ENCODE measurements around the gene FZD8. TPM values are rescaled to one million over a fixed set of nuclear protein-coding genes. Genes with fewer than 3 reads are reported as not detected.

The FZD8 gene
- total RNA-seq, 4 donors from 2014 or later, result 5.4 to 13.8 (median 11.2) TPM

DNA sequence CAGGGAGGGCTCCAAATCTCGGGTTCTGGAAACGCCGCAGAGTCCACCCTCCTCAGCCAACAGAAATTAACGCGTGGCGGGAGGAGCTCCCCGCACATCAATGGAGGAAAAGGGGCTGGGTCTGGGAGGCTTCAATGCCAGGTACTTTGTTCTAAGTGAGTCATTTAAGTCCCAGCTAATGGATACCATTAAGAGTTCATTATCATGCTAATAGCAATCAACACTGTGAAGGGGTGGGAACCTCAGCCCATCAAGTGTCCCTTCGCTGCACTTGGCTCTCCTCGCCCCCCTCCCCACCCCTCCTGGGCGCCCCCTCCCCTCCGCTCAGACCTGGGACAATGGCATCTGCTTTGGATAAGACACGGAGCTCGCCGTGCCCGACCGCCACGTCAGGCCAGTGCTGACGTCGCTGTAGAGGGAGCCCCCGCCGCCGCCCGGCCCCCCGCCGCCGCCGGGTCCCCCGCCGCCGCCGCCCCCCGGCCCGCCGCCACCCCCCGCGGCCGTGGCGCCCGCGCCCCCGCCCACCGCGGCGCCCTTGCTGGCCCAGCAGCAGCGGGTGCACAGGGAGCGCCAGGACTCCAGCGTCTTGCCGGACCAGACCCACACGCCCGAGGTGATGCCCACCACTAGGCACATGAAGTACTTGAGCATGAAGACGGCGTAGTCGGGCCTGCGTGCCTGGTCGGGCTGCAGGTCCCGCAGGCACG, 2.9 kb downstream of the FZD8 start:
- H3K27ac ChIP-seq (replicated peaks in 1 of 4), result no peak overlapping the region
- intact Hi-C loops (cut with DNase I), result loop anchor here (5.0 kb wide), 1 partner anchor 1243 kb away; no protein-coding TSS in a partner anchor
- peak overlapping the region; percentile 86 to 92 (median 89) for H3K4me3 ChIP-seq
- no peak for TF ChIP-seq POLR2A (IDR thresholded peaks at IDR 0.05; ENCODE audit: low read depth)
- TF ChIP-seq EP300 (IDR thresholded peaks at IDR 0.05), result no peak
- TF ChIP-seq, protein P1, sequence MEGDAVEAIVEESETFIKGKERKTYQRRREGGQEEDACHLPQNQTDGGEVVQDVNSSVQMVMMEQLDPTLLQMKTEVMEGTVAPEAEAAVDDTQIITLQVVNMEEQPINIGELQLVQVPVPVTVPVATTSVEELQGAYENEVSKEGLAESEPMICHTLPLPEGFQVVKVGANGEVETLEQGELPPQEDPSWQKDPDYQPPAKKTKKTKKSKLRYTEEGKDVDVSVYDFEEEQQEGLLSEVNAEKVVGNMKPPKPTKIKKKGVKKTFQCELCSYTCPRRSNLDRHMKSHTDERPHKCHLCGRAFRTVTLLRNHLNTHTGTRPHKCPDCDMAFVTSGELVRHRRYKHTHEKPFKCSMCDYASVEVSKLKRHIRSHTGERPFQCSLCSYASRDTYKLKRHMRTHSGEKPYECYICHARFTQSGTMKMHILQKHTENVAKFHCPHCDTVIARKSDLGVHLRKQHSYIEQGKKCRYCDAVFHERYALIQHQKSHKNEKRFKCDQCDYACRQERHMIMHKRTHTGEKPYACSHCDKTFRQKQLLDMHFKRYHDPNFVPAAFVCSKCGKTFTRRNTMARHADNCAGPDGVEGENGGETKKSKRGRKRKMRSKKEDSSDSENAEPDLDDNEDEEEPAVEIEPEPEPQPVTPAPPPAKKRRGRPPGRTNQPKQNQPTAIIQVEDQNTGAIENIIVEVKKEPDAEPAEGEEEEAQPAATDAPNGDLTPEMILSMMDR (IDR thresholded peaks at IDR 0.05), result no peak
- no peak for TF ChIP-seq POLR2AphosphoS5 (IDR thresholded peaks at IDR 0.05)
- no peak for DNase-seq (ENCODE audit: extremely low spot score)
- 74% methylated on average over 4 of the region's 57 CpGs for WGBS
- no peaks in the 10 kb centered on the region for H3K9me3 ChIP-seq
- H3K36me3 ChIP-seq, result no peaks in the 10 kb centered on the region
- H3K4me1 ChIP-seq, result peaks cover 24 to 75% (median 48%) of the 10 kb centered on the region in 4 donors
- H3K27me3 ChIP-seq, result no peaks in the 10 kb centered on the region

DNA sequence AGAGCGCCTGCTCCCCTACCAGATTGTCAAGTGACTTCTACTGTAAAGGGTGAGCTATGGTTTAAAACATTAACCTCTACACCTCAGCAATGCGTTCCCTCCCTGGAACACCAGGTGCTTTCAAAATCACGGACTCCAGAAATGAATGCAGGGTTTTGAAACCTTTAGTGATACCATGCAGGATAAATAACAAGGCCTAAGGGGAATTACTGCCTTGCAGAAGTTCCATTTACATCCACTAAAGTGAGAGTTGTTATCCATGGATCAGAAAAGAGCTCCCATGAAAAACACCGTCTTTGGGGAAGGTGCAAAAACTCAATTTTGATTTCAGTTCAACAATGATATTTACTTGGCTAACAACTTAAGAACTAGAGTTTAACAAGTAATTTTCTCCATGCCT, 4.0 kb downstream of the FZD8 start:
- intact Hi-C loops (cut with DNase I), result loop anchor here (5.0 kb wide), 1 partner anchor 1244 kb away; no protein-coding TSS in a partner anchor
- Histone ChIP-seq H3K9me3 (no peaks in the 10 kb centered on the region), H3K27me3 (no peaks in the 10 kb centered on the region), H3K27ac (replicated peaks in 1 of 4) (no peak overlapping the region), H3K4me3 (no peak overlapping the region), H3K36me3 (no peaks in the 10 kb centered on the region), H3K4me1 (peaks cover 24 to 66% (median 43%) of the 10 kb centered on the region in 4 donors)
- no peak for DNase-seq (ENCODE audit: extremely low spot score)
- TF ChIP-seq EP300 (IDR thresholded peaks at IDR 0.05) (no peak), POLR2A (IDR thresholded peaks at IDR 0.05; ENCODE audit: low read depth) (no peak), POLR2AphosphoS5 (IDR thresholded peaks at IDR 0.05) (no peak)
- TF ChIP-seq, protein P1 (IDR thresholded peaks at IDR 0.05), result no peak
- WGBS, result 89% methylated on average over 4 of the region's 4 CpGs

DNA sequence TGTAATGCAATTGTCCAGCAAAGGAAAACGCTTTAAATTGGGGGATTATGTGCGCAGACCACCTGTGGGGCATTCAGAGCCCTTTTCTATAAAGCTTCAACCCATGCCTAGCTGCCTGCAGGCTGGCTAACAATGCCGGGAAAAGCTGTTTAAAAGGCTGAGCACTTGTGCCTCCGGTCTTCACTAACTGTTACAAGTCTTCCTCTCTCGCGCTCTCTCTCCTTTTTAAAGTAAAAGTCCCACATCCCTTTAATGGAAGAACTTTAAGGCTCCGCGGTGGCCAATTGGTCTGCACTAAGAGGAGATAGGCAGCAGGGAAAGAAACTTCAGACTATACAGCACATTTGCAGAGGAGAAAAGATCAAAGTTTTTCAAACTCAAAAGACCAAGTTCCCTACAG, 4.6 kb downstream of the FZD8 start:
- intact Hi-C loops (cut with DNase I), result loop anchor here (5.0 kb wide), 1 partner anchor 1245 kb away; no protein-coding TSS in a partner anchor
- no peaks in the 10 kb centered on the region for H3K9me3 ChIP-seq
- no peak overlapping the region for H3K27ac ChIP-seq (replicated peaks in 1 of 4)
- no peaks in the 10 kb centered on the region for H3K27me3 ChIP-seq
- peaks cover 22 to 60% (median 38%) of the 10 kb centered on the region in 4 donors for H3K4me1 ChIP-seq
- no peak for DNase-seq (ENCODE audit: extremely low spot score)
- no peak for TF ChIP-seq POLR2A (IDR thresholded peaks at IDR 0.05; ENCODE audit: low read depth)
- TF ChIP-seq, protein P1 (IDR thresholded peaks at IDR 0.05), result no peak
- TF ChIP-seq POLR2AphosphoS5 (IDR thresholded peaks at IDR 0.05), result no peak
- TF ChIP-seq EP300 (IDR thresholded peaks at IDR 0.05), result no peak
- H3K36me3 ChIP-seq, result no peaks in the 10 kb centered on the region
- 72% methylated on average over 8 of the region's 8 CpGs for WGBS
- no peak overlapping the region for H3K4me3 ChIP-seq

DNA sequence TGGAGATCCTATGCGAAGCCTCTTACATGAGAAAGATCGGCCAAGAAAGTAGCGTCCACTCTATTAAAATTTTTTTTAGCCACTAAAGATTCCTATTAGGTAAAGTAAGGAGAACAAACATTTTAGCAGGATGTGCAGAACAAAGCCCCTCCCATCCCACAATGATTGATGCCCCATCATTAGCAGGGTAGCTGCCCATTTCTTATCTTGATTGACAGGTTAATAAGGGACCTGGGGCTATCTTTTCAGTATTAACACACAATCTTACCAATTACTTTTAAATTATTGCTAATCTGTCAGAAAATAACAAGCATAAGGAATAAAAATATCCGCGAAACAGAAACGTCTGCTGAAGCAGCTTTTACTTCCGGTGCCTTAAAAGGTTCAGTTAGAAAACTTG, 5.1 kb downstream of the FZD8 start:
- intact Hi-C loops (cut with DNase I), result loop anchor here (5.0 kb wide), 1 partner anchor 1245 kb away; no protein-coding TSS in a partner anchor
- DNase-seq (ENCODE audit: extremely low spot score), result no peak
- 77% methylated on average over 7 of the region's 7 CpGs for WGBS
- H3K36me3 ChIP-seq, result no peaks in the 10 kb centered on the region
- no peak for TF ChIP-seq POLR2AphosphoS5 (IDR thresholded peaks at IDR 0.05)
- TF ChIP-seq POLR2A (IDR thresholded peaks at IDR 0.05; ENCODE audit: low read depth), result no peak
- TF ChIP-seq, protein P1 (IDR thresholded peaks at IDR 0.05), result no peak
- TF ChIP-seq EP300 (IDR thresholded peaks at IDR 0.05), result no peak
- H3K4me1 ChIP-seq, result peaks cover 22 to 58% (median 36%) of the 10 kb centered on the region in 4 donors
- H3K4me3 ChIP-seq, result no peak overlapping the region
- H3K27me3 ChIP-seq, result no peaks in the 10 kb centered on the region
- H3K27ac ChIP-seq (replicated peaks in 1 of 4), result no peak overlapping the region
- H3K9me3 ChIP-seq, result no peaks in the 10 kb centered on the region
